WERI-Rb-1 (cell line): Measurements from ENCODE around the gene SLC16A6.
"Not testable (repeated sequence)": the region's sequence is repeated elsewhere in the genome, so short reads cannot be mapped to it uniquely, and the experiment has no call there.

ENCODE experiments used
- DNase-seq: peaks from one replicate; pipeline ENCODE4 v3.0.0-alpha.2; 2020
- H3K27ac ChIP-seq: fragments of 250-450 bp; sonication (Bioruptor Pico); 2 replicates; pipeline ENCODE4 v1.5.1; 2020; ENCODE audit warnings: mild to moderate bottlenecking, moderate library complexity
- H3K27me3 ChIP-seq: fragments of 250-450 bp; sonication (Bioruptor Pico); 2 replicates; pipeline ENCODE4 v1.5.1; 2021; ENCODE audit warnings: mild to moderate bottlenecking, low read depth, moderate library complexity; ENCODE audit not compliant: insufficient read depth, severe bottlenecking
- H3K36me3 ChIP-seq: fragments of 250-450 bp; sonication (Bioruptor Pico); 2 replicates; pipeline ENCODE4 v1.5.1; 2020; ENCODE audit warnings: mild to moderate bottlenecking, moderate library complexity
- H3K4me3 ChIP-seq: 2 replicates; pipeline ENCODE4 v1.5.1; 2011; ENCODE audit warnings: low read depth, mild to moderate bottlenecking, control low read depth, low read length
- H3K9me3 ChIP-seq: fragments of 250-450 bp; sonication (Bioruptor Pico); 2 replicates; pipeline ENCODE4 v1.5.1; 2021; ENCODE audit warnings: mild to moderate bottlenecking, moderate library complexity; ENCODE audit not compliant: severe bottlenecking
- TF ChIP-seq, protein P1 (sequence below): IDR thresholded peaks from 2 replicates; pipeline ENCODE4 v1.5.1; 2011; ENCODE audit warnings: low read depth, mild to moderate bottlenecking, control low read depth, inconsistent platforms, low read length

Gene SLC16A6

DNA sequence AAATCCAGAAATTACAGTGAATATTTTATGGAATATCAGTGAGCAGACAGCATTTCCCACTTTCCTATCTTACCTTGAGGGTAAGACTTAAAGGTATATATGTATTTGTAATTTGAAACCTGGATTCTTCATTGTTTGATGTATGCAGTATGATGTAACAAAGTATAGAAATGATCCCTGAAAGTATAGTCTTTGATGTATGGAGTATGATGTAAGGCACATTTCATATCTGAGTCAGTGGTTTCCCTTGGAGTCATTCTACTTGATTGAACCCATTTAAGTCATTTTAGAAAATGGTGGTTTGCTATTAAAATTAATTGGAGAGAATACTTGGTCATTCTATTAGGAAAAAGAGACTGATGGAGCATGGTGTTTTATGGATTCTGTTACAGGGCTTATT is 33.0 kb downstream of the SLC16A6 start:
- TF ChIP-seq, protein P1, sequence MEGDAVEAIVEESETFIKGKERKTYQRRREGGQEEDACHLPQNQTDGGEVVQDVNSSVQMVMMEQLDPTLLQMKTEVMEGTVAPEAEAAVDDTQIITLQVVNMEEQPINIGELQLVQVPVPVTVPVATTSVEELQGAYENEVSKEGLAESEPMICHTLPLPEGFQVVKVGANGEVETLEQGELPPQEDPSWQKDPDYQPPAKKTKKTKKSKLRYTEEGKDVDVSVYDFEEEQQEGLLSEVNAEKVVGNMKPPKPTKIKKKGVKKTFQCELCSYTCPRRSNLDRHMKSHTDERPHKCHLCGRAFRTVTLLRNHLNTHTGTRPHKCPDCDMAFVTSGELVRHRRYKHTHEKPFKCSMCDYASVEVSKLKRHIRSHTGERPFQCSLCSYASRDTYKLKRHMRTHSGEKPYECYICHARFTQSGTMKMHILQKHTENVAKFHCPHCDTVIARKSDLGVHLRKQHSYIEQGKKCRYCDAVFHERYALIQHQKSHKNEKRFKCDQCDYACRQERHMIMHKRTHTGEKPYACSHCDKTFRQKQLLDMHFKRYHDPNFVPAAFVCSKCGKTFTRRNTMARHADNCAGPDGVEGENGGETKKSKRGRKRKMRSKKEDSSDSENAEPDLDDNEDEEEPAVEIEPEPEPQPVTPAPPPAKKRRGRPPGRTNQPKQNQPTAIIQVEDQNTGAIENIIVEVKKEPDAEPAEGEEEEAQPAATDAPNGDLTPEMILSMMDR: no peak
- H3K4me3 ChIP-seq: no peak overlapping the region
- no peak overlapping the region; the same call in 1 of the 2 replicates for H3K27ac ChIP-seq

DNA sequence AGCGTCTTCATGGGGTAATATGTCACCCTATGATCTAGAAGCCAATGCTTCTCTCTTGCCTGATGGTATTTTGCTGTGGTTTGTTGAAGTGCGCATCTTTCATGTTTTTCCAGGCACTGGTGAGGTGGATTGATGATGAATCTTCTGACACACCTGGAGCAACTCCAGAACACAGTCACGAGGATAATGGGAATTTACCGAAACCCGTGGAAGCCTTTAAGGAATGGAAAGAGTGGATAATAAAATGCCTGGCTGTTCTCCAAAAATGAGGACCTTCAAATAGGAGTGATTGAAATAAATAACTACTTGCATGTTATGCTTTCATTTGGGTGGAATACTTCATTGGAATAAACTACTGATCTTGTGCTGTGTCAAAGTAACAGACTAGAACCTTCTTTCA is 34.2 kb downstream of the SLC16A6 start:
- not testable (repeated sequence) for H3K27ac ChIP-seq, H3K27me3 ChIP-seq, DNase-seq, H3K9me3 ChIP-seq, H3K4me3 ChIP-seq
- peaks cover 41% of the 10 kb centered on the region for H3K36me3 ChIP-seq

More for the DNA sequence above, 33.0 kb downstream of the SLC16A6 start:
- no peak for DNase-seq
- Histone ChIP-seq H3K36me3 (peaks cover 33% of the 10 kb centered on the region), H3K9me3 (no peaks in the 10 kb centered on the region), H3K27me3 (no peaks in the 10 kb centered on the region)

- H3K27me3 ChIP-seq: no peaks in the 10 kb centered on the region
- peaks cover 42% of the 10 kb centered on the region for H3K36me3 ChIP-seq
- TF ChIP-seq, protein P1: no peak
- no peak overlapping the region for H3K4me3 ChIP-seq
- DNase-seq: no peak
- H3K27ac ChIP-seq: no peak overlapping the region
- no peaks in the 10 kb centered on the region for H3K9me3 ChIP-seq
Measured at GRCh38 chr17:68255731-68256538, 35.0 kb downstream of the SLC16A6 start.

GRCh38 chr17:68255151-68255550 is 35.8 kb downstream of the SLC16A6 start:
- no peak for DNase-seq
- H3K4me3 ChIP-seq: no peak overlapping the region
- H3K36me3 ChIP-seq: peaks cover 49% of the 10 kb centered on the region

DNA sequence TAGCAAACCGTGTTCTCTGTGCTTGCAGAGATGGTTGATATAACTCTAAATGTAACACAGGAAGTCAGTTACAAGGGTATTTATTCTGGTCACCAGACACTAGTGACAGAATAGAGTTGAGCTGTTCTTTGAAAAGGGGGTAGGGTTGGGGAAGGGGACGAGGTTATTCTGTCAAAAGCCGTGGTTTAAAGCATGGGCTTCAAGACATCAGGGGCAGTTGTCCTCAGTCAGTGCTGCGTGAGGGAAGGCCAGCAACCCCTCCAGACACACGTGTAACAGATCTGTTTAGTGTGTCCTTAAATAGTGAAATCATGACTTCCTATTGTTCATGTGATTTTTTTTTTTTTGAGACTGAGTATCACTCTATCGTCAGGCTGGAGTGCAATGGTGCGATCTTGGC is 37.5 kb downstream of the SLC16A6 start:
- not testable (repeated sequence) for DNase-seq, H3K27ac ChIP-seq, H3K4me3 ChIP-seq, H3K9me3 ChIP-seq, H3K27me3 ChIP-seq
- peaks cover 49% of the 10 kb centered on the region for H3K36me3 ChIP-seq

More at GRCh38 chr17:68255151-68255550, 35.8 kb downstream of the SLC16A6 start:
- TF ChIP-seq, protein P1: no peak
- no peaks in the 10 kb centered on the region for H3K27me3 ChIP-seq
- H3K9me3 ChIP-seq: no peaks in the 10 kb centered on the region
- H3K27ac ChIP-seq: no peak overlapping the region

- Histone ChIP-seq H3K27me3 (no peaks in the 10 kb centered on the region), H3K4me3 (no peak overlapping the region), H3K9me3 (no peaks in the 10 kb centered on the region), H3K27ac (no peak overlapping the region), H3K36me3 (peaks cover 26% of the 10 kb centered on the region)
- TF ChIP-seq, protein P1: no peak
- no peak for DNase-seq
Measured at GRCh38 chr17:68249354-68249765, 41.6 kb downstream of the SLC16A6 start.

- TF ChIP-seq, protein P1: no peak
- peak overlapping the region; percentile 67 for H3K4me3 ChIP-seq
- DNase-seq: no peak
- H3K27me3 ChIP-seq: no peaks in the 10 kb centered on the region
- peaks cover 21% of the 10 kb centered on the region for H3K36me3 ChIP-seq
- no peaks in the 10 kb centered on the region for H3K9me3 ChIP-seq
- H3K27ac ChIP-seq: no peak overlapping the region
Measured at GRCh38 chr17:68248891-68249290, 42.0 kb downstream of the SLC16A6 start.
